ENCODE measurements around the gene PGS1.

PGS1 gene

DNA sequence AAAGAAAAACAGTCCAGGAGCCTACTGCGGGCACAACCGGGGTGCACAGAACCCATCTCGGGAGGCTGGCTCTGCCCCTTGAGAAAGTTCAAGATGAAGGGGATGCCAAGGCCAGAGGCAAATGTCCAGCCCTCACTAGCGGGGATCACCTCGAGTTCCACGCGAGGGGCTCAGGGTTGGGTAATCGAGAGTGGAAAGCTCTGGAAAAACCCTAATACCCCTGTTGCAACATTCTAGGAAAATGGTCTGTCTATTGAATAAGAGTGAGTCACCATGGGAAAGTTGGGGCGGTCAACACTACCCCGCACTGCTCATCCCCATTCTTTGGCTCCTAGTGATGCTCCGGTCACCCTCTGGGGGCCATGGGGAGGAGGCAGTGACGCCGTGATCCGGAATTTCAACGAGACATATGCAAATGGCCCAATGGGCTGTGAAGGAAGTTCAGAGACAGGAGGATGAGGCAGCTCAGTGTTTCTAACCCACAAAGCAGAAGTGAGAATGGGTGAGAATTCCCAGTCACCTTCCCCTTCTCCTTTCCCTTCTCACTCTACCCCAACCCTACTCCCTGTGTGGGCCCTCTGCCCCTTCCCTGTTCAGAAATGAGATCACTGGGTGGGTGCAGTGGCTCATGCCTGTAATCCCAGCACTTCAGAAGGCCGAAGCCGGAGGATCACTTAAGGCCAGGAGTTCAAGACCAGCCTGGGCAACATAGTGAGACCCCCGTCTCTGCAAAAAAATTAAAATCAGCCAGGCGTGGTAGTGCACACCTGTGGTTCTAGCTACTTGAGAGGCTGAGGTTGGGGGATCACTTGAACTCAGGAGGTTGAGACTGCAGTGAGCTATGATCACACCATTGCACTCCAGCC lies 41.0 kb upstream of the PGS1 start:
- no peak overlapping the region for H3K4me3 ChIP-seq (ENCODE audit: low read length)
- TF ChIP-seq, protein P1, sequence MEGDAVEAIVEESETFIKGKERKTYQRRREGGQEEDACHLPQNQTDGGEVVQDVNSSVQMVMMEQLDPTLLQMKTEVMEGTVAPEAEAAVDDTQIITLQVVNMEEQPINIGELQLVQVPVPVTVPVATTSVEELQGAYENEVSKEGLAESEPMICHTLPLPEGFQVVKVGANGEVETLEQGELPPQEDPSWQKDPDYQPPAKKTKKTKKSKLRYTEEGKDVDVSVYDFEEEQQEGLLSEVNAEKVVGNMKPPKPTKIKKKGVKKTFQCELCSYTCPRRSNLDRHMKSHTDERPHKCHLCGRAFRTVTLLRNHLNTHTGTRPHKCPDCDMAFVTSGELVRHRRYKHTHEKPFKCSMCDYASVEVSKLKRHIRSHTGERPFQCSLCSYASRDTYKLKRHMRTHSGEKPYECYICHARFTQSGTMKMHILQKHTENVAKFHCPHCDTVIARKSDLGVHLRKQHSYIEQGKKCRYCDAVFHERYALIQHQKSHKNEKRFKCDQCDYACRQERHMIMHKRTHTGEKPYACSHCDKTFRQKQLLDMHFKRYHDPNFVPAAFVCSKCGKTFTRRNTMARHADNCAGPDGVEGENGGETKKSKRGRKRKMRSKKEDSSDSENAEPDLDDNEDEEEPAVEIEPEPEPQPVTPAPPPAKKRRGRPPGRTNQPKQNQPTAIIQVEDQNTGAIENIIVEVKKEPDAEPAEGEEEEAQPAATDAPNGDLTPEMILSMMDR (IDR thresholded peaks at IDR 0.05; ENCODE audit: insufficient read depth, low read depth, low read length, missing control alignments) = no peak
- DNase-seq (ENCODE audit: low read depth) = peak; percentile 96

DNA sequence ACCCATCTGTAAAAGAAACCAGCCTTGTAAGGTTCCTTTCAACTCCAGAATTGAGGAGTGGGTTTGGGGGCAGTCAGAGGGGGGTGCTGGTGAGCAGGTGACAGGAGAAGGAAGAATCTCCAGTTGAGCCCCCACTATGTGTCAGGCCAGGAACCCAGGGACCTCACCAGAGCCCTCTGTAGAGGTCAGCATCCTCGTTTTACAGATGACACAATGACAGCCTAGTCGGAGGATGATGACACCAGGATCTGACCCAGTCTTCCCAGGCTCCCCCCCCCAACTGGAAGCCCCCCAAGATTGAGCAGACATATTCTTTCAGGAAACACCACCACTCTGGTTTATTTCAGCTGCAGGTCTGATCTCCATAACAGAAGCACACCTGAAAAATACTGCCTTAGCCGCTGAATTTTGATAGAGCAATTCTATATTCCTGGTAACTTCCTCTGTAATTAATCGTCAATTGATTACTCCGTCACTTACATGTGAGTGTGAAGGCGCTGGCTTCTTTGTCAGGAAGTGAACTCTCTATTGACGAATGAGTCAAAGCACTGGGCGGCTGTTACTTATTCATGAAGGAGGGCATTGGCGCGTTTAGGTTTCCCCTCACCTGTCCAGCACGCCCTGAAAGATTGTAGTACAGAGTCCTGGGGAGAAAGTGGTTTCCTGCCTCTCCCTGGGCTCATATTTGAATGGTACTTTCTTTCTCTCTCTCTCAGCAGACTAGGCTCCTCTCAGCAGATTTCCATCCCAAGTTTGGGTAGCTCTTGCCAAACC lies 39.8 kb upstream of the PGS1 start:
- peak; percentile 96 for DNase-seq (ENCODE audit: low read depth)
- no peak overlapping the region for H3K4me3 ChIP-seq (ENCODE audit: low read length)
- TF ChIP-seq, protein P1 (IDR thresholded peaks at IDR 0.05; ENCODE audit: insufficient read depth, low read depth, low read length, missing control alignments) = no peak

DNA sequence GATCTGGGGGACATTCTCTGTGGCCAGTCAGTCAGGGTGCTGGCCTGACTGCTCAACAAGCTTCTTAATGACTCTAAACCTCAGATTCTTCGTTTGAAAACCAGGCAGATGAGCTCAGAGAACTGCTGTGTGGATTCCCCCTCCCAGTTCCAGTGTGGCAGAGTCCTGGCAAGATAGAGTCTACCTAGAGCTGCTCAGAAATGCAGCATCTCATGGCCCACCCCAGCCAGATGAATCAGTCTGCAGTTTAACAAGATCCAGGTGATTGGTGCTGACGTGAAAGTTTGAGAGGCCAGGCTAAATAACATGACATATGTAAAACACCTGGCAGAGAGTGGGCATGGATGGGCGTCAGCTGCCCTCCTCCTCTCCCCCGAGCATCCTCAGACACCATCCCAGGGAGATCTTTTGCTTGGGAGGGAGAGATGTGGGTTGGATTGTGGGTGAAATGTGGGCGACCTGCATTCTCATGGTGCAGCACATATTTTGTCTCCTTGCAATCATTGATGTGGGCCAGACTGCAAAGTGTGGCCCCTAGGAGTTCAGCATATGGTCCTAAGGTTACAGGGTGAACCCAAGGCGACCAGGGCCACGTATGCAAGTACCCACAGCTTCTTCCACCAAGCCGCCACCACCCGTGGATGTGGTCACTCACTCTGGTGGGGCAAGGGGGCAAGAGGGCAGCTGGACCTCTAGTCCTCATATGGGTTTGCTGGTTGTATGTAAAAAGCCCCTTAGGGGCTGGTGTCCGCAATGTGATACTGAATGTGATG lies 38.1 kb upstream of the PGS1 start:
- DNase-seq (ENCODE audit: low read depth) = no peak
- TF ChIP-seq, protein P1 (IDR thresholded peaks at IDR 0.05; ENCODE audit: insufficient read depth, low read depth, low read length, missing control alignments) = no peak
- H3K4me3 ChIP-seq (ENCODE audit: low read length) = no peak overlapping the region

DNA sequence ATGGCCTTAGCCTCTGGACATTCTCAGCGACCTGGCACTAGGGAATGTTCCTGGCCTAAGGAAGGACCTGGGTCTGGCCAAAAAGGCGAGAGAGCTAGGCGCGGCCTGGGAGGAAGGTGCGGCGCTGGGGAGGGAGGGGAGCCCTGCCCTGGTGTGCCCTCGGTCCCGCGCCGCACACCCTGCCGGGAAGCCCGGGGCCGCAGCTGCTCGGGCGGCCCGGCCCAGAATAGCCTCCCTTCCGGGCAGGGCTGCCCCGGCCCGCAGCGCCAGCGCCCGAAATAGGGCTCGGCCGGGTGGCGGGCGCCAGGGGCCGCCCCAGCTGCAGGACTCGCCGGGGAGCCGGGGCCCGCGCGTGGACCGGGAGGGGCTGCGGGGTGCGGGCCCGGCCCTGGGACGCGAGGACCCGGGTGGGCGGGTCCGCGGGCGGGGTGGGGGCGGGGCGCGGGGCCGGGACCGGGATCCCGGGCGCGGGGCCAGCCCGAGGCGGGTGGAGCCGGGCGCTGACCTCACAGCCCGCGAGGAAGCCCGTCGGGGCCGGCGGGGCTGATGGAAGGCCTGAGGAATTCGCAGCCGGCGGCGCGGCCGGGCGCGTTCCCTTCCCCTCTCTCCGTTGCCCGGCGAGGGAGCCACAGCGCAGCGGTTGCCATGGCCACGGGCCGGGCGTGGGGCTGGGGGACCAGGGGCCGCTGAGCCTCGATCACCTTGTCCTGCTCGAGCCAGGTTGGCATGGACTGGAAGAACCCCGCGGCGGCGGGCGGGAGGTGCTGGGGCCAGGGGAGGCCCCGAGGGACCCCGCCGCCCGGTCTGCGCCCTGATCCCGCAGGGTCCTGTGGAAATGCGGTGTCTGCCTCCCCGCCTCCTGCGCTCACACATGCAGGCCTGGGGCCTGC lies 36.6 kb upstream of the PGS1 start:
- TF ChIP-seq, protein P1 (IDR thresholded peaks at IDR 0.05; ENCODE audit: insufficient read depth, low read depth, low read length, missing control alignments) = no peak
- H3K4me3 ChIP-seq (ENCODE audit: low read length) = no peak overlapping the region
- DNase-seq (ENCODE audit: low read depth) = peak; percentile 72

DNA sequence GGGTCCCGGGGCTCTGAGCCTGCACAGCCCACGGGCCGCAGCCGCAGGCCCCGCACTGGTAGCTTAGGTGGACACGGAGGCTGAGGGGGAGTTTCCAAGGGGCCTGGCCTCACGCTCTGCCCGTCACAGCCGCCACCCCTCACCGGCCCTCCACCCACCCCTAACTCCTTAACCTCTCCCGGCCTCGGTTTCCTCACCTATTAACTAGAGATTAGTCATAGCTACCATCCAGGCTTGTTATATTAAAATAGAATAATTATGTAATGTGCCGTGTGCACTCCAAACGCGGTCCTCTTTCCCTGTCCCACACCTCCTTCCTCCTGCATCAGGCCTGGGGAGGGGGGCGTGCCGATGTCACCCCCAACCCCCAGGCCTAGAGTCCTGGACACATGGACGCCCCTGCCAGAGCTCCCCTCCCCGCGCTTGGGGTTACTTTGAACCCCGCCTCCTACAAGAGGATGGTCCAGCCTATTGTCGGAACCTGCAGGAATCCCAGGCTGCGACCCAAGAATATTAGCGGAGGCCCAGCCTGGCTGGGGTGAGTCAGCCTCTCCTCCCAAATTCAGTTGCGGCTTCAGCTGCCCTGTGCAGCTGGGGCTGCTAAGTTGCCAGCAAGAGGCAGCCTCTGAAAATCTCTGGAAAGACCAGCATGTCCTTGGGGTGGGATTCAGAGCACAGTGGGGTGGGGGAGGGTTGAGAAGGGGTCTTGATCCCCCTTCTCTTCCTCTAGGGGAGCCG lies 35.8 kb upstream of the PGS1 start:
- TF ChIP-seq, protein P1 (IDR thresholded peaks at IDR 0.05; ENCODE audit: insufficient read depth, low read depth, low read length, missing control alignments) = no peak
- DNase-seq (ENCODE audit: low read depth) = peak; percentile 79
- no peak overlapping the region for H3K4me3 ChIP-seq (ENCODE audit: low read length)
